Left lung (tissue), 10 donors: ENCODE data around the gene PRMT1. TPM values are rescaled to one million over a fixed set of nuclear protein-coding genes. Genes with fewer than 3 reads are reported as not detected.
A peak's percentile ranks its signal among the peaks of the same experiment; 100 is the strongest.

ENCODE experiments used
- ATAC-seq: fragments of 200-7000 bp; cut with Tn5 transposase; one replicate; pipeline ENCODE4 v1.9.1; 2020; ENCODE audit warnings: moderate library complexity
- DNase-seq, 4 donors: peaks; one replicate each; pipeline ENCODE4 v3.0.0-alpha.2; 2013 to 2020
- H3K27ac ChIP-seq, 2 donors: fragments of 200-600 bp; sonication (generic) in 1 of 2; one replicate each; pipeline versions ENCODE4 v1.5.0 to v1.8.0; 2020 to 2021
- H3K27me3 ChIP-seq, 2 donors: fragments of 200-600 bp; sonication (generic) in 1 of 2; one replicate each; pipeline versions ENCODE4 v1.5.0 to v1.8.0; 2020 to 2021
- H3K36me3 ChIP-seq, 2 donors: fragments of 200-600 bp; sonication (generic) in 1 of 2; one replicate each; pipeline versions ENCODE4 v1.5.0 to v1.8.0; 2020 to 2021
- H3K4me1 ChIP-seq, 2 donors: fragments of 200-600 bp; one replicate each; pipeline ENCODE4 v1.8.0; 2021
- H3K4me3 ChIP-seq, 2 donors: fragments of 200-600 bp; sonication (generic) in 1 of 2; one replicate each; pipeline versions ENCODE4 v1.5.0 to v1.8.0; 2020 to 2021; ENCODE audit warnings: mild to moderate bottlenecking in 1 of 2
- H3K9me3 ChIP-seq, 2 donors: fragments of 200-600 bp; sonication (generic) in 1 of 2; one replicate each; pipeline versions ENCODE4 v1.5.0 to v1.8.0; 2020 to 2021
- intact Hi-C, 2 donors: fragments of 100-400 bp; cut with DNase I; formaldehyde crosslinking; loops; one replicate each; pipeline versions ENCODE4 v1.11.2 to v1.14.2; 2022
- polyA plus RNA-seq, 6 donors: library from polyadenylated mRNA; unstranded; fragments of 120-200 nt; gene quantifications; one replicate each; pipeline ENCODE4 v1.2.1, GENCODE V29; 2013; ENCODE audit not compliant: insufficient read length in 6 of 6
- total RNA-seq, 2 donors: library from RNA; stranded (reverse); fragmentation: NEBNext Ultra II Directional; extraction: Animal tissue kit (Norgen Biotek cat#: 25700); gene quantifications; one replicate each; pipeline ENCODE4 v1.2.1, GENCODE V29; 2021
- TF ChIP-seq, protein P1 (sequence below), 2 donors: fragments of 200-600 bp; sonication (generic) in 1 of 2; IDR thresholded peaks; one replicate each; pipeline versions ENCODE4 v1.5.0 to v1.8.0; 2021; ENCODE audit warnings: antibody characterized with exemption in 2 of 2
- donor health status: DM: no; HTN: yes; CAD: no.
- donor health status: DM: no; HTN: no; CAD: no.

The PRMT1 gene
- total and polyA plus RNA-seq, 8 donors = 79.3 to 258 (median 221) TPM

- H3K9me3 ChIP-seq = no peaks in the 10 kb centered on the region
- peaks cover 0 to 10% of the 10 kb centered on the region in 2 donors for H3K36me3 ChIP-seq
- DNase-seq (no peak), ATAC-seq (no peak)
- no peak overlapping the region for H3K27ac ChIP-seq
- H3K4me1 ChIP-seq = peaks cover 6 to 27% of the 10 kb centered on the region in 2 donors
- intact Hi-C loops = no loop called here
- no peaks in the 10 kb centered on the region for H3K27me3 ChIP-seq
- H3K4me3 ChIP-seq = no peak overlapping the region
- TF ChIP-seq, protein P1, sequence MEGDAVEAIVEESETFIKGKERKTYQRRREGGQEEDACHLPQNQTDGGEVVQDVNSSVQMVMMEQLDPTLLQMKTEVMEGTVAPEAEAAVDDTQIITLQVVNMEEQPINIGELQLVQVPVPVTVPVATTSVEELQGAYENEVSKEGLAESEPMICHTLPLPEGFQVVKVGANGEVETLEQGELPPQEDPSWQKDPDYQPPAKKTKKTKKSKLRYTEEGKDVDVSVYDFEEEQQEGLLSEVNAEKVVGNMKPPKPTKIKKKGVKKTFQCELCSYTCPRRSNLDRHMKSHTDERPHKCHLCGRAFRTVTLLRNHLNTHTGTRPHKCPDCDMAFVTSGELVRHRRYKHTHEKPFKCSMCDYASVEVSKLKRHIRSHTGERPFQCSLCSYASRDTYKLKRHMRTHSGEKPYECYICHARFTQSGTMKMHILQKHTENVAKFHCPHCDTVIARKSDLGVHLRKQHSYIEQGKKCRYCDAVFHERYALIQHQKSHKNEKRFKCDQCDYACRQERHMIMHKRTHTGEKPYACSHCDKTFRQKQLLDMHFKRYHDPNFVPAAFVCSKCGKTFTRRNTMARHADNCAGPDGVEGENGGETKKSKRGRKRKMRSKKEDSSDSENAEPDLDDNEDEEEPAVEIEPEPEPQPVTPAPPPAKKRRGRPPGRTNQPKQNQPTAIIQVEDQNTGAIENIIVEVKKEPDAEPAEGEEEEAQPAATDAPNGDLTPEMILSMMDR (IDR thresholded peaks at IDR 0.05) = no peak
Observed at GRCh38 chr19:49669516-49669915, 7.6 kb upstream of the PRMT1 start.

GRCh38 chr19:49672131-49672919, 4.7 kb upstream of the PRMT1 start:
- Histone ChIP-seq H3K9me3 (no peaks in the 10 kb centered on the region), H3K4me3 (no peak overlapping the region), H3K27ac (peak overlapping the region in 1 of 2 donors; percentile 51), H3K27me3 (no peaks in the 10 kb centered on the region), H3K36me3 (peaks cover 0 to 10% of the 10 kb centered on the region in 2 donors), H3K4me1 (peaks cover 6 to 18% of the 10 kb centered on the region in 2 donors)
- DNase-seq (peak in 3 of 4 donors; percentile 72 to 96 (median 80)), ATAC-seq (peak; percentile 16)
- intact Hi-C loops = no loop called here
- TF ChIP-seq, protein P1 (IDR thresholded peaks at IDR 0.05) = peak; percentile 88 to 90

GRCh38 chr19:49676136-49676783, 811 bp upstream of the PRMT1 start:
- DNase-seq = peak in 3 of 4 donors; percentile 81 to 93 (median 87)
- ATAC-seq = peak; percentile 81

GRCh38 chr19:49676784-49677230, 264 bp upstream of the PRMT1 start:
- ATAC-seq = peak; percentile 83
- peaks cover 21 to 55% of the 10 kb centered on the region in 2 donors for H3K4me1 ChIP-seq
- peak overlapping the region; percentile 99 to 100 for H3K4me3 ChIP-seq
- DNase-seq = peak; percentile 96 to 100 (median 100)
- intact Hi-C loops = no loop called here
- H3K9me3 ChIP-seq = no peaks in the 10 kb centered on the region
- no peaks in the 10 kb centered on the region for H3K27me3 ChIP-seq
- H3K36me3 ChIP-seq = peaks cover 0 to 15% of the 10 kb centered on the region in 2 donors
- TF ChIP-seq, protein P1 (IDR thresholded peaks at IDR 0.05) = no peak
- peak overlapping the region; percentile 86 to 95 for H3K27ac ChIP-seq

More at GRCh38 chr19:49676136-49676783, 811 bp upstream of the PRMT1 start:
- Histone ChIP-seq H3K9me3 (no peaks in the 10 kb centered on the region), H3K36me3 (peaks cover 0 to 9% of the 10 kb centered on the region in 2 donors), H3K4me1 (peaks cover 21 to 56% of the 10 kb centered on the region in 2 donors), H3K27me3 (no peaks in the 10 kb centered on the region), H3K4me3 (peak overlapping the region; percentile 27 to 99), H3K27ac (peak overlapping the region; percentile 86 to 95)
- intact Hi-C loops = no loop called here
- TF ChIP-seq, protein P1 (IDR thresholded peaks at IDR 0.05) = no peak
